ENCODE data around the gene IL12RB1.

DNA sequence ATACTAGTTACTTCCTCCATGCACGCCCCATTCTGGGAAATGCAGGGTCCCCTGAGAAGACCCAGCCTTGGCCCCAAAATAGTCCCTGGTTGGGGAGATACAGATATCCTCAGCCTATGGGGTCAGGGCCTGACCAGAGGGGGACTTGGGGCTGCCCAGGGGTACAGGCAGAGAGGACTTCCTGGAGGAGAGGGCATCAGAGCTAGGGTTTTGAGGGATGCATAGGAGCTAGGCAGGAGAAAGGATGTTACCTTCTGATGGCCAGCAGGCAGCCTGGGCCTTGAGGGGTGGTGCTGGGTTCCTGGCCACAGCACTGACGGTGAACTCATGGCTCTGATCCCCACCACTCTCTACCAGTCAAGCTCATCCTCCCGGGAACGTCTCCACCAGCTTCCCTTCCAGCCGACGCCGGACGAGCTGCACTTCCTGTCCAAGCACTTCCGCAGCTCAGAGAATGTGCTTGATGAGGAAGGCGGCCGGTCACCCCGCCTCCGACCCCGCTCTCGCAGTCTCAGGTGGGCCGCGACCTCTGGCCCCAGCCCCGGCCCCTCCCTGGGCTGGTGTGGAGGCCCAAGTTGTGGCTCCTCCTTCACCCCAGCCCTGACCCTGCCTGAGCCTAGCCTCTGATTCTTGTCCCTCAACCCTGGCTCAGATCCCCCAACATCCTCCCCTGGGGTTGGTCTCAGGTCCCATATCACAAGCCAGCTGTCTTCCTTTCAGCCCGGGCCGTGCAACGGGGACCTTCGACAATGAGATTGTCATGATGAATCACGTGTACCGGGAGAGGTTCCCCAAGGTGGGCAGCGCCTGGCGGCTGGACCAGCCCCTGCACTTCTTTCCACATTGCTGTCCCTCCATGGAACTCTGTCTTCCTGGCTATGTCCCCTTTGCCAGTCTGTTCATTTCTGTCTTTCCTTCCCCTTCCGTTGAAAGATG lies 36.4 kb upstream of the IL12RB1 start:
- no peak for TF ChIP-seq EZH2 (IDR thresholded peaks at IDR 0.05; ENCODE audit: borderline replicate concordance, low read depth, low read length, severe bottlenecking)
- TF ChIP-seq, protein P1, sequence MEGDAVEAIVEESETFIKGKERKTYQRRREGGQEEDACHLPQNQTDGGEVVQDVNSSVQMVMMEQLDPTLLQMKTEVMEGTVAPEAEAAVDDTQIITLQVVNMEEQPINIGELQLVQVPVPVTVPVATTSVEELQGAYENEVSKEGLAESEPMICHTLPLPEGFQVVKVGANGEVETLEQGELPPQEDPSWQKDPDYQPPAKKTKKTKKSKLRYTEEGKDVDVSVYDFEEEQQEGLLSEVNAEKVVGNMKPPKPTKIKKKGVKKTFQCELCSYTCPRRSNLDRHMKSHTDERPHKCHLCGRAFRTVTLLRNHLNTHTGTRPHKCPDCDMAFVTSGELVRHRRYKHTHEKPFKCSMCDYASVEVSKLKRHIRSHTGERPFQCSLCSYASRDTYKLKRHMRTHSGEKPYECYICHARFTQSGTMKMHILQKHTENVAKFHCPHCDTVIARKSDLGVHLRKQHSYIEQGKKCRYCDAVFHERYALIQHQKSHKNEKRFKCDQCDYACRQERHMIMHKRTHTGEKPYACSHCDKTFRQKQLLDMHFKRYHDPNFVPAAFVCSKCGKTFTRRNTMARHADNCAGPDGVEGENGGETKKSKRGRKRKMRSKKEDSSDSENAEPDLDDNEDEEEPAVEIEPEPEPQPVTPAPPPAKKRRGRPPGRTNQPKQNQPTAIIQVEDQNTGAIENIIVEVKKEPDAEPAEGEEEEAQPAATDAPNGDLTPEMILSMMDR (IDR thresholded peaks at IDR 0.05; ENCODE audit: borderline replicate concordance, extremely low read depth, low read length, poor library complexity, severe bottlenecking): no peak
